Ishikawa (cell line): Measurements from ENCODE around the gene ANKRD11.

Experiments used
- EP300 ChIP-seq: IDR thresholded peaks from 2 replicates; pipeline ENCODE4 v1.6.1; 2012; ENCODE audit warnings: borderline replicate concordance
- MAX ChIP-seq: IDR thresholded peaks from 2 replicates; pipeline ENCODE4 v1.6.1; 2012
- RAD21 ChIP-seq: IDR thresholded peaks from 2 replicates; pipeline ENCODE4 v1.6.1; 2012; ENCODE audit warnings: low read depth
- TF ChIP-seq, protein P1 (sequence below): IDR thresholded peaks from 2 replicates; pipeline ENCODE4 v1.6.1; 2012; ENCODE audit warnings: low read depth, mild to moderate bottlenecking

DNA sequence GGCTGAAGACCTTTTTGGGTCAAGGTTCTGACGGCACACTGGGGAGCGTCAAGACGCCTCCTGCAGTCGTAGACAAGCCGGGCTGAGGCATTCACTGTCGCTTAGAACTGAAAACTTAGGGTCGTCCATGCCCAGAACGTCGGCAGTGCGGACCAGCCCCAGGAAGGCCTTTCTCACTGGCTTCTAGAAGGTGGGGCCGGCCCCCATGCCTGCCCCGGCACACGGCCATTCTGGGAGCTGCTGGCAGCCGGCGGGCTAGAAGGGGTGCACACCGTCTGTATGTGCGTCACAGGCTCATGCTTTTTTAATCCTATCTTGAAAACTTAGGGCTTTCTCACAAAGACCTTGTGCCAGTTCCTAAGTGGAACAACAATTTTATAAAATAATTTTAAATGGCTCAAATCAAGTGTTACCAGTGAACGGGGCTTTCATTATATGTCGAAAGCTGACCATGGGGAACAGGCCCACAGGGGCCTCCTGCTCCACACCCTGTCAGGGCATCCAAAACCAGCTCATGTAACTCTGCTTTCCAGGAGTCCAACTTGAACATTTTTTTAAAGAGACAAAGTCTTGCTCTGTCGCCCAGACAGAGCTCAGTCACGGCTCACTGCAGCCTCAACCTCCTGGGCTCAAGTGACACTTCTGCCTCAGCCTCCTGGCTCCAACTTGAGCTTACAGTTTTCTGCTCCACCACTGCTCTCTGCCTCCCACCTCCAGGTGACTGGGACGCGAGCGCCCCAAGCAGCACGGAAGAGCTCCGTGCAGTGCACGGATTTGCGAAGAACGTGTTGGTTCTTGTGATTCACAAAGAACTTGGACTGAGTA lies 111.2 kb downstream of the ANKRD11 start:
- peak; percentile 35; the same call in 1 of the 2 replicates for TF ChIP-seq EP300
- TF ChIP-seq, protein P1, sequence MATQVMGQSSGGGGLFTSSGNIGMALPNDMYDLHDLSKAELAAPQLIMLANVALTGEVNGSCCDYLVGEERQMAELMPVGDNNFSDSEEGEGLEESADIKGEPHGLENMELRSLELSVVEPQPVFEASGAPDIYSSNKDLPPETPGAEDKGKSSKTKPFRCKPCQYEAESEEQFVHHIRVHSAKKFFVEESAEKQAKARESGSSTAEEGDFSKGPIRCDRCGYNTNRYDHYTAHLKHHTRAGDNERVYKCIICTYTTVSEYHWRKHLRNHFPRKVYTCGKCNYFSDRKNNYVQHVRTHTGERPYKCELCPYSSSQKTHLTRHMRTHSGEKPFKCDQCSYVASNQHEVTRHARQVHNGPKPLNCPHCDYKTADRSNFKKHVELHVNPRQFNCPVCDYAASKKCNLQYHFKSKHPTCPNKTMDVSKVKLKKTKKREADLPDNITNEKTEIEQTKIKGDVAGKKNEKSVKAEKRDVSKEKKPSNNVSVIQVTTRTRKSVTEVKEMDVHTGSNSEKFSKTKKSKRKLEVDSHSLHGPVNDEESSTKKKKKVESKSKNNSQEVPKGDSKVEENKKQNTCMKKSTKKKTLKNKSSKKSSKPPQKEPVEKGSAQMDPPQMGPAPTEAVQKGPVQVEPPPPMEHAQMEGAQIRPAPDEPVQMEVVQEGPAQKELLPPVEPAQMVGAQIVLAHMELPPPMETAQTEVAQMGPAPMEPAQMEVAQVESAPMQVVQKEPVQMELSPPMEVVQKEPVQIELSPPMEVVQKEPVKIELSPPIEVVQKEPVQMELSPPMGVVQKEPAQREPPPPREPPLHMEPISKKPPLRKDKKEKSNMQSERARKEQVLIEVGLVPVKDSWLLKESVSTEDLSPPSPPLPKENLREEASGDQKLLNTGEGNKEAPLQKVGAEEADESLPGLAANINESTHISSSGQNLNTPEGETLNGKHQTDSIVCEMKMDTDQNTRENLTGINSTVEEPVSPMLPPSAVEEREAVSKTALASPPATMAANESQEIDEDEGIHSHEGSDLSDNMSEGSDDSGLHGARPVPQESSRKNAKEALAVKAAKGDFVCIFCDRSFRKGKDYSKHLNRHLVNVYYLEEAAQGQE = no peak
- TF ChIP-seq RAD21 = peak; percentile 46
- peak; percentile 34; the same call in 1 of the 2 replicates for TF ChIP-seq MAX
